Stimulated activated CD4-positive, alpha-beta T cell treated with anti-CD3 and anti-CD28 coated beads, Interleukin-4, amount 100 ng/mL, for 4 hours (primary cell): Measurements from ENCODE around the gene CACNA2D4.

Experiments used
- DNase-seq, 2 experiments: peaks; one replicate each; pipeline ENCODE4 v3.0.0-alpha.2; 2020

Gene CACNA2D4

DNA sequence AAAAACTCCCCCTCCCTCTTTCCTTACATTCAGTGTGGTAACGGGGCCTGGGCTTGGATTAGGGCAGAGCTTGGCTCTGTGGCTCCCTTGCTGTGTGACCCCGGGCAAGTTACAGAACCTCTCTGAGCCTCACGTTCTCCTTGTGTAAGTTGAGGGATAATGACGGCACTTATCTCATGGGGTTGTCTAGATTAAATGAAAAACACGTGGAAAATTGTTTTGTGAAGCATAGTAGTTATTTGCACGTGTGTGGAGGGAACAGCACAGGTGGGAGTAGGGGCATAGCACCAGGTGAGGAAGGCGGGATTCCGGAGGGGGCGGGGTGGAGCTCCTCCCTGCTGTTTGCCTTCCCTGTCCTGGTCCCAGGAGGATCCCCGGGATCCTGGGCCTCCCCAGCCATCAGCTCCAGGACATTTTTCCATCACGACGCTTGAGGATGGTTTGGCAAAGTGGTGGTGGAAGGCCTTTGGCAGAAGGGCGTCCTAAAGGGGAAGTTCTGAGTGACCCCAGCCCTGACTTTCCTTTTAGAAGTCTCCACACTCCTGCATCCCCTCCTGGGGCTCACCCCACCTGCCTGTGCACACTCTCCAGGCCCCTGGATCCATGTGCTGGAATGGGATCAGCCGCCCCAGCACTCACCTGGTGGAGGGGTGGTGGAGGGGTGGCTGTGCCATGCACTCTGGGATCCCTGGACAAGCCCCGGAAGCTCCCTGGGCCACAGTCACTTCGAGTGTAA is 75.4 kb downstream of the CACNA2D4 start:
- DNase-seq, result no peak

DNA sequence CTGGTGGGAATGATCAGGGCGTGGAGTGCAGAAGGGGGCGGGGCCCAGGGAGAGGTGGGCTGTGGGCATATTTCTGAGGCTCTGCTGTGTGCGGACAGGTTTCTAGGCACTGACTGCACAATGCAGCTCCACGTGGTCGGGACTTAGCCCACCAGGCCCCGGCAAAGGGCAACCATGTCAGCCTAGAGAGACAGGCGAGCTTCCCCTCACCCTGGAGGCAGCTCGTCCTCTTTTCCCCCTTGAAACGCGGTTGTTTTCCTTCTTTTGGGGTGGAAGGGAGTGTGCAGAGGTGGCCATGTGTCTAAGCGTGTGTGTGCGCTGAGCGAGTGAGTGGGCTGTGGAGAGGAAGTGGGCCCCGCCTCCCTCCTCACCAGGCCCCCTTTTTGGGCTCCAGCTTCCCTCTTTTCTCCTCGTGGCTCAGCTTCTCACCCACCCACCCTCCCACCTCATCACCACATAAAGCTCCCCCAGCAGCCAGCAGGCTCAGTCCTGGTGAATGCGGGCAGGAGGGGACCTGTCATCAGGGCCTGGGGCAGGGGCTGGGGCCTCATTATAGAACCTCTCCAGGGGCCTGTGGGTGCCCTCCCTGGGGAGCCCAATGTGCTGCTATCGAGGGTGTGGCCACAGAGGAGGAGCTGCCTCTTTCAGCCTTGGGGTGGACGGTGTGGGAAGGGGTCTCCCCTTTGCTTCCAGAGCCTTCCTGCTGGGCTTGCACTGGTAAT is 76.1 kb downstream of the CACNA2D4 start:
- DNase-seq, result no peak

- no peak for DNase-seq
Measured at GRCh38 chr12:1841586-1842182, 76.8 kb downstream of the CACNA2D4 start.

GRCh38 chr12:1840981-1841425 is 77.4 kb downstream of the CACNA2D4 start:
- DNase-seq, result no peak

DNA sequence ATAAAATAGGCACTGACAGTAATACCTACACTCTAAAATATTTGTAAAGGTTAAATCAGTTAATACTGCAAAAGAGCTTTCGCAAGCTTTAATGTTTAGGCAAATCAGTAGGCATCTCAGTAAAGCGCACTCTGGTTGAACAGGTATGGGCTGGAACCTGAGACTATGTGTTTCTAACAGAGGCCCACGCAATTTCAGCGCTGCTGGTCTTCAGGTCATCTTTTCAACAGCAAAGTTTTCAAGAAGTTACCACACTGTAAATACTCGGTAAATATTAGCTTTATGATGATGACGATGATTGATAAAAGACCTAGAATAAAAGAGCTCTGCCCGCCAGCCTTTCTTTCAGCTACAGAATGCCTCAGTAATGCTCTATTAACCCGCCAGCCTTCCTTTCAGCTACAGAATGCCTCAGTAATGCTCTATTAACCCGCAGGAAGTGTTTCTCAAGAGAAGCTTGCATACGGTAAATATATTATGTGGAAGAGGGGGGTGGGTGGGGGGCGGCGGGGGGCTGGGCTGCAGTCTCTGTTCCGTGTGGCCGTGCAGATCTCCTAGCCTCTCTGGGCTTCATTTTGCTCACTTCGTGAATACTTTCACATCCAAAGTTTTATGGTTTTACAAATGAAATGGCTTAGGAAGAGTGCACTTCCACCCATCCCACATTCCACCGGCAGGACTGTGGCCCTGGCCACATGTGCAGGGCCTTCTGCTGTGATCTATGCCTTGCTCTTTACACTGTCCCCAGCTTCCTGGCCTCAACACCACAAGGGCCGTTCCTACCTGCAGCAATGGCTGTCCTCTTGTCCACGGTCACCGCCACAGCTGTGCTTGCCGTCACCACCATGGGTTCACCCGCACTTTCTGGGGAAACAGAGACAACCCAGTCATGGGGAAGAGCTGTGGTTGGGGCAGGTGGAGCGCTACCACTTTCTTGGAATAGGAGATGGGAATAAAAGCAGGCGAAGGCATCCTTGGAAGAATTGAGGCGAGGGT is 78.2 kb downstream of the CACNA2D4 start:
- DNase-seq, result no peak

GRCh38 chr12:1839464-1839863 is 79.0 kb downstream of the CACNA2D4 start:
- no peak for DNase-seq

GRCh38 chr12:1838994-1839365 is 79.5 kb downstream of the CACNA2D4 start:
- DNase-seq, result no peak

- no peak for DNase-seq
Measured at GRCh38 chr12:1838205-1838993, 80.1 kb downstream of the CACNA2D4 start.

DNA sequence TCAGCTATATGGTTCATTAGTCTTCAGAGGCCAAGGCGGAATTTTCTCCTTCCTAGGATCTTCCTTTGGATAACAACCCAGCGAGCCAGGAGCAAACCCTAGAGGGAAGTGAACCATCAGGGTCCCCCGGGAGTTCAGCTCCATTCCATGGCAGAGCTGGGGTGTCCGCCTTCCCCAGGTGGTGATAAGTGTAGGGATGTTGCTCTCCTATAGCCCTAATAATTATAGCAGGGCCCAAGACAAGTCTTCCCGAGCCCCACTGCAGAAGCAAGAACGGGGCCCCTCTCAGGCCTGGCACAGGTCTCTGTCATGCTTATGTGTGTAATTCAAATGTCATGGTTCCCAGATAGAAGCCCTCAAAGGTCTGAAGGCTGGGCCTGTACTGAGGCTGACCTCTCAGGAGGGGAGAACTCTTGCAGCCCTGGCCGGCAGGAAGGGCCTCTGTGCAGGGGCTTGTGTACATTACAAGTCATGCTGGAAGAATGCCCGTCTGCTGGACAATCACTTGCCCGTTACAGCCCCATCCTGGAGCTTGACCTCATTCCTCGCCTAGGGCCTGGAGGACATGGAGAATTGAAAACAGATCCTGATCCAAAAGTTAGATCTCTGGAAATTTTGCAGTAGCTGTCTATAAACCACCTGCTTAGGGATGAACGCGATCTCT is 80.8 kb downstream of the CACNA2D4 start:
- no peak for DNase-seq

GRCh38 chr12:1836854-1837421 is 81.5 kb downstream of the CACNA2D4 start:
- no peak for DNase-seq

DNA sequence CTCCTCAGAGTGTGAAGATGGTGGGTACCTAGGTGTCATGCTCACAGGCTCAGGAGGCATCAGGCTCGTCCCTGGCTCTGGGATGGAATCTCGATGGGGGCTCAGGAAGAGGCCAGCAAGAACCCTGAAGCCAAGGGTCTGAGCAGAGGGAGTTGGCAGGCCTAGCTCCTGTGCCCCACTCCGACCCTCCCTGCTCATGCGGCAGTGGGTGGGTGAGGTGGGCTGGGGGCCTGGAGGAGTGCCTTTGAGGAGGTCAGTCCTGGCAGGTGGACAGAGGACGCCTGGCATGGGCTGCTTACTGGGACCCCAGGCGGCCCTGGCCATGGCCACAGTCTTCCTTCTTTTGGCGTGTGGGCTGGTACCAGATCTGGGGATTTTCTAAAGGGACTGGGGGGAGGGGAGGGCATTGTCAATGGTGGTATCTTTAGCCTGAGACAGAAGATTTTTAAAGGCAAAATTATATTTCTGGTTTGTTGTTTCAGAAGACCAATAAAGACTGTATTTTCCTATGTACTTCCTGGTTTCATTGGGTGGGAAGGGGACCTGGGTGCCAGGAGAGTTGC is 82.1 kb downstream of the CACNA2D4 start:
- no peak for DNase-seq

DNA sequence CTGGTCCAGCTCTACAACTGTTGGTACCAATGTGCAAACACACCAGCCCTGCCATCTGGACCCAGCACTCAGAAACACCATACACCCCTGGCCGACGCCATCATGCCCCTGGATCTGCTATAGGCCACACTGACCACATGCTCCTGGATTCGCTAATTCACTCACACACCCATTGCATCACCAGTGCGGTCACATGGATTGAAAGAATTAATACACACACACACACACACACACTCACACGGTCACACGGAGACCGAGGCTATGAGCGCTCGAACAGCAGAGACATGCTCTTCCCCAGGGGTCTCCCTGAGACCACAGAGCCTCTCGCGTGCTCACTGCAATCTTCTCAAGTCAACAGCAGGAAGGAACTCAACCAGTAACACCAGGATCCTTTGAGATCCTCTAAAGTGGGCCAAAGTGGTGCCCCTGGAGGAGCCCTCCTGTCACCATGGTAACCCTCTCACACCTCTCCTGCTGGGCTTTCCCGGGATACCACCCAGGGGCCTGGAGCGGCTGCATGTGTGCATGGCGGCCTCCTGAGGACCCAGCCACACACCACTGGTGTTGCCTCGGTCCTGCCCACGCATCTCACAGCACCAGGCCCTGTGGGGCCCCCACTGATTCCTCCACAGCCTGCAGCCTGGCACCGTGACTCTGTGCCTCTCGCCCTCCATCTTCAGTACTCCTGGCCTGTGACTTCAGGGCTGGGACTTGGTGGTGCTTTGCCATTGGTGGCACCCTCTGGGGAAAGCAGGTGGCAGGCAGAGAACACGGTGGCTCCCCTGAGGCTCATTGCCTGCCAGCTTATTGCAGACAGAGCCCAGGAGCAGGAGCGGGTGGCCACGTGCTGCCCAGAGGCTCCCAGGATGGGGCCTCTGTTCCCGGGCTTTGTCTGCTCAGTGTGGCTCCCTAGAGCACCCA is 83.0 kb downstream of the CACNA2D4 start:
- no peak for DNase-seq

DNA sequence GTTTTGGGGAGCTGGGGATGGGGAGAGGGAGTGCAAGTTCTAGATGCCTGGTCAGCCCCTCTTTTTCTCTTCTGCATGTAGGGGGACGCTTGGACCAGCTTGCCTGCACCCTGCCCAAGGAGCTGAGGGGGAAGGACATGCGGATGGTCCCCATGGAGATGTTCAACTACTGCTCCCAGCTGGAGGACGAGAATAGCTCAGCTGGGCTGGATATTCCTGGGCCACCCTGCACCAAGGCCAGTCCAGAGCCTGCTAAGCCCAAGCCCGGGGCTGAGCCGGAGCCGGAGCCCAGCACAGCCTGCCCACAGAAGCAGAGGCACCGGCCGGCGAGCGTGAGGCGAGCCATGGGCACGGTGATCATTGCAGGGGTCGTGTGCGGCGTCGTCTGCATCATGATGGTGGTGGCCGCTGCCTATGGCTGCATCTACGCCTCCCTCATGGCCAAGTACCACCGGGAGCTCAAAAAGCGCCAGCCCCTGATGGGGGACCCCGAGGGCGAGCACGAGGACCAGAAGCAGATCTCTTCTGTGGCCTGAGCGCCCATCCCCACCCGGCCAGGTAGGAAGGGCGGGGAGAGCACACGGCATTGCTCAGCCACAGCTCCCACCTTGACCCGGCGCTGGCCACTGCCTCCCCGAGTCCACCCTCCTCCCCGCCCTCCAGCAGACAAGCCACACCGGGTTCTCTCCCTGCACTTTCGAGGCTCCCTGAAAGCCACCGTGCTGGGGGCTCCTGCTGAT is 84.1 kb downstream of the CACNA2D4 start:
- no peak for DNase-seq

DNA sequence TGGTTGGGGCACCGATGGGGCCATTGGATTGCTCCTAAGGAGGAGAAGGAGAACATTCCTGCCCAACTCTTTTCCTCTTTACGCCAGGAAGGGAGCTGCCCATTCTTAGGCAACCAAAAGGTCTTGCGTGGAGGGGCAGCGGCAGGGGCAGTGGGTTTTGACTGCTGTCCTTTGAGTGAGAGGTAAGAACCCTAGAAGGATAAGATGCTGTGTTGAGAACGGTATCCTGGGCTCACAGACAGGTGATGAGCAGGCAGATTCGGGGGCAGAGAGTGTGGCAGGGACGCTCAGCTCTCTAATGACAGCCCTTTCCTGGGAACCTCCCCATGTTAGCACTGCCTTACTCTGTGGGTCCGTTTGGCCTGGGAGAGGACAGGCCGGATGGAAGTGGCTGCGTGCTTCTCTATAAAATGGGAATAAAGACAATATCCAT is 84.8 kb downstream of the CACNA2D4 start:
- no peak for DNase-seq

- DNase-seq, result no peak
Measured at GRCh38 chr12:1832801-1833595, 85.5 kb downstream of the CACNA2D4 start.

DNA sequence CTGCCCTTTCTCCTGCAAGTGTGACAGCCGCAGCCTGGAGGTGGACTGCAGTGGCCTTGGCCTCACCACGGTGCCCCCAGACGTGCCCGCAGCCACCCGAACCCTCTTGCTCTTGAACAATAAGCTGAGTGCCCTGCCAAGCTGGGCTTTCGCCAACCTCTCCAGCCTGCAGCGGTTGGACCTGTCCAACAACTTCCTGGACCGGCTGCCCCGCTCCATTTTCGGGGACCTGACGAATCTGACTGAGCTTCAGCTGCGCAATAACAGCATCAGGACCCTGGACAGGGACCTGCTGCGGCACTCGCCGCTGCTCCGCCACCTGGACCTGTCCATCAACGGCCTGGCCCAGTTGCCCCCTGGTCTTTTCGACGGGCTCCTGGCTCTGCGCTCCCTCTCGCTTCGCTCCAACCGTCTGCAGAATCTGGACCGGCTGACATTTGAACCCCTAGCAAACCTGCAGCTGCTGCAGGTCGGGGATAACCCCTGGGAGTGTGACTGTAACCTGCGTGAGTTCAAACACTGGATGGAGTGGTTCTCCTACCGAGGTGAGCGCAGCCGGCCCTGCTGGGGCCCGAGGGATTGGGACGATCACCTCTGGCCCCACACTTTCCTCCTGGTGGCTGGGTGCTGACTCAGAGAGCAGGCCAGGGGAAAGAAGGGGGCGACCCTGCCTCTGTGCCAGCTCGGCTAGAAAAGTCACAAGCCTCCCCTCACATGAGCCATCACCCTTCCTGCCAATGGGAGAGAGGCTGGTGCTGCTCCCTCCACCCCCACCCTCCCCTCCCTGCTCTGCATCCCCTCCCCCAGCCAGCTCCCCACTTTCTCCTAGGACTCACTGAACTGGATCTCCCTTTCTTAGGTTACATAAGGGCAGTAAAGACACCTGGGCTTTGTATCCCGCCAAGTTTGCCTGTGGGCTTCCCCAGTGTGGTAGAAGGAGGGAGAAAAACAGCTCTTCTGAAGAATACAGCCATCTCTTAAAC is 87.2 kb downstream of the CACNA2D4 start:
- no peak for DNase-seq
